Myocyte (in vitro differentiated cells): Measurements from ENCODE around the gene RTN4. TPM values are rescaled to one million over a fixed set of nuclear protein-coding genes. Genes with fewer than 3 reads are reported as not detected.
"Not testable (repeated sequence)": the region's sequence is repeated elsewhere in the genome, so short reads cannot be mapped to it uniquely, and the experiment has no call there.

ENCODE experiments used
- DNase-seq: peaks from one replicate; pipeline ENCODE4 v3.0.0-alpha.2; 2012; ENCODE audit warnings: low read depth
- polyA plus RNA-seq: library from polyadenylated mRNA; unstranded; fragments of >200 nt; gene quantifications from one replicate; pipeline ENCODE4 v1.2.1, GENCODE V29; 2012; ENCODE audit warnings: missing spikeins
- total RNA-seq: library from RNA; depleted of rRNA; stranded (reverse); fragments of >200 nt; gene quantifications from 2 replicates; pipeline ENCODE4 v1.2.3, GENCODE V29; 2014

The RTN4 gene, protein sequence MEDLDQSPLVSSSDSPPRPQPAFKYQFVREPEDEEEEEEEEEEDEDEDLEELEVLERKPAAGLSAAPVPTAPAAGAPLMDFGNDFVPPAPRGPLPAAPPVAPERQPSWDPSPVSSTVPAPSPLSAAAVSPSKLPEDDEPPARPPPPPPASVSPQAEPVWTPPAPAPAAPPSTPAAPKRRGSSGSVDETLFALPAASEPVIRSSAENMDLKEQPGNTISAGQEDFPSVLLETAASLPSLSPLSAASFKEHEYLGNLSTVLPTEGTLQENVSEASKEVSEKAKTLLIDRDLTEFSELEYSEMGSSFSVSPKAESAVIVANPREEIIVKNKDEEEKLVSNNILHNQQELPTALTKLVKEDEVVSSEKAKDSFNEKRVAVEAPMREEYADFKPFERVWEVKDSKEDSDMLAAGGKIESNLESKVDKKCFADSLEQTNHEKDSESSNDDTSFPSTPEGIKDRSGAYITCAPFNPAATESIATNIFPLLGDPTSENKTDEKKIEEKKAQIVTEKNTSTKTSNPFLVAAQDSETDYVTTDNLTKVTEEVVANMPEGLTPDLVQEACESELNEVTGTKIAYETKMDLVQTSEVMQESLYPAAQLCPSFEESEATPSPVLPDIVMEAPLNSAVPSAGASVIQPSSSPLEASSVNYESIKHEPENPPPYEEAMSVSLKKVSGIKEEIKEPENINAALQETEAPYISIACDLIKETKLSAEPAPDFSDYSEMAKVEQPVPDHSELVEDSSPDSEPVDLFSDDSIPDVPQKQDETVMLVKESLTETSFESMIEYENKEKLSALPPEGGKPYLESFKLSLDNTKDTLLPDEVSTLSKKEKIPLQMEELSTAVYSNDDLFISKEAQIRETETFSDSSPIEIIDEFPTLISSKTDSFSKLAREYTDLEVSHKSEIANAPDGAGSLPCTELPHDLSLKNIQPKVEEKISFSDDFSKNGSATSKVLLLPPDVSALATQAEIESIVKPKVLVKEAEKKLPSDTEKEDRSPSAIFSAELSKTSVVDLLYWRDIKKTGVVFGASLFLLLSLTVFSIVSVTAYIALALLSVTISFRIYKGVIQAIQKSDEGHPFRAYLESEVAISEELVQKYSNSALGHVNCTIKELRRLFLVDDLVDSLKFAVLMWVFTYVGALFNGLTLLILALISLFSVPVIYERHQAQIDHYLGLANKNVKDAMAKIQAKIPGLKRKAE
- total RNA-seq, result 808 and 1,025 TPM in 2 replicates
- polyA plus RNA-seq, result 845 TPM

GRCh38 chr2:55050100-55050994, at the start of gene RTN4:
RTN4 (minus strand) TSS chr2:55050451; CDS start chr2:55050300, 151 bp downstream.
- peak; percentile 100 for DNase-seq

DNA sequence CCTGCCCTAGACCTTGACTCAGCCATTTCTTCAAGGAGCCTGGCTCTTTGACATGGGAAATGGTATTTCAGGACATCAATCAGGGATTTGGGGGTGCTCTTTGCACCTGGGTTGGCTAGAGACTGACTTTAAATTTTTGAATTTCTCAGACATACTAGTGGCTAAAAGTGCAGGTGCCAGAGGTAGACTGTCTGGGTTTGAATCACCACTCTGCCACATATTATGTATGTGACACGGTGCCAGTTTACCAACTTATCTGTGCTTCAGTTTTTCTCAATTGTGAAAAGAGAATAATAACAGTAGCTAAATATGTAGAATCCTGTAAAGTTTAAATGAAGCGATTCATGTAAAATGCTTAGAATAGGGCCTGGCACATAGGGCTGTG, 49.2 kb upstream of the RTN4 start:
- no peak for DNase-seq

GRCh38 chr2:55097461-55098410, 47.5 kb upstream of the RTN4 start:
- DNase-seq, result no peak

- no peak for DNase-seq
Observed at GRCh38 chr2:55097082-55097460, 46.8 kb upstream of the RTN4 start.

DNA sequence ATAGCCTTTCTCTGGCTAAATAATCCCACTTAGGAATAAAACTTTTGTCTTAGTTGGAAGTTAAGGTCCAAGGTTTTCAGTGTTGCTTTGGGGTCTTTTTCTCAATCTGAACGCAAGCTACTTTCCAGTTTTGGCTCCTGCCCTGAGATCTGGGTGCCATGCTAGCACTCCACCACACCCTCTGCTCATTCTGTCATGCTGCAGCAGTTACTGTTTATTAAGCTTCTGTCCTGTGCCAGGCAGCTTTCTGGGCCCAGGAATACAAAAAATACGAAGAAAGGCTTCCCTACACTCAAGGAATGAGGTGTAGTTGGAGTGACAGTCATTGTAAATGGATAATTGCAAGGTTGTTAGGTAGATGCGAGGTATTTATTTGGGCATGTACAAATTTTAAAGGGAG, 46.3 kb upstream of the RTN4 start:
- no peak for DNase-seq

DNA sequence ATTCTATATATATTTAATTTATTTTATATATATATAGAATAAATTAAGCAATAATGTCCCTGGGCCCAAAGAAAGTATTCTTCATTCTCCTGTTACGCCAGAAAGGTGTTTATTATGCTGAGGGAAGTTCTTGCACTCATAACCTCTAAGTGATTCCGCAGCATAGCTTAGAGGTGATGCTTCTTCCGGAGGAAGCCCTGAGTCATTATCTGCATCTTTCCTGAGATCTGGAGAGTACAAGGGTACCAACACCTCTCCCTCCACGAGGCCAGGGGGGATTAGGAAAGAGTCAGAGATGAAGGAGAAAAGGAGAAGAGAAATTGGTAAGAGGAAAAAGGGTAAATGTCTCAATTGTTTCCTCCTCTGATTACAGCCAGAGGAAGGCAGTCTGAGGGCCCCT, 43.1 kb upstream of the RTN4 start:
- no peak for DNase-seq

- no peak for DNase-seq
Observed at GRCh38 chr2:55092439-55092838, 42.2 kb upstream of the RTN4 start.

DNA sequence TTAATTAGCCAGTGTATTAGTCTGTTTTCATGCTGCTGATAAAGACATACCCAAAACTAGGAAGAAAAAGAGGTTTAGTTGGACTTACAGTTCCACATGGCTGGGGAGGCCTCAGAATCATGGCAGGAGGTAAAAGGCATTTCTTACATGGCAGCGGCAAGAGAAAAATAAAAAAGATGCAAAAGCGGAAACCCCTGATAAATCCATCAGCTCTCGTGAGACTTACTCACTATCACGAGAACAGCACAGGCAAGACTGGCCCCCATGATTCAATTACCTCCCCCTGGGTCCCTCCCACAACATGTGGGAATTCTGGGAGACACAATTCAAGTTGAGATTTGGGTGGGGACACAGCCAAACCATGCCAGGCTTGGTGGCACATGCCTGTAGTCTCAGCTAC, 41.4 kb upstream of the RTN4 start:
- not testable (repeated sequence) for DNase-seq

DNA sequence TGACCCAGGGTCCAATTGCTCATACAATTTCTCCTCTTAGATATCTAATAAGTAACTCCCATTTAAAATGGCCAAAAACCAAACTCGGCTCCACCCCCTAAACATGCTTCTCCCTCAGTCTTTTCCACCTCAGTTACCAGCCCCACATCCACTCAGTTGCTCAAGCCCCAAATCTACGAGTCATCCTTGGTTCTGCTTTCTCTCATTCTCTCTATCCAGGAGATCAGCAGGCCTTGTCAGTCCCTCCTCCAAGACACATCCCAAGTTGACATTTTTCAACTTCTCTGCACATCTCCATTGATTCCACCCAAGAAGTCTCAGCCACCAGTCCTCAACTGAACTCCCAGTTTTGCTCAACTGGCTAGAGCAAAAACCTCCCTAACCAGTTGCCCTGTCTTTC, 40.5 kb upstream of the RTN4 start:
- no peak for DNase-seq

GRCh38 chr2:55089726-55090125, 39.5 kb upstream of the RTN4 start:
- DNase-seq, result peak; percentile 70

GRCh38 chr2:55088400-55088799, 38.1 kb upstream of the RTN4 start:
- DNase-seq, result no peak

- DNase-seq, result no peak
Observed at GRCh38 chr2:55087936-55088335, 37.7 kb upstream of the RTN4 start.

- DNase-seq, result no peak
Observed at GRCh38 chr2:55087501-55087900, 37.2 kb upstream of the RTN4 start.

- DNase-seq, result no peak
Observed at GRCh38 chr2:55085113-55086040, 35.1 kb upstream of the RTN4 start.

GRCh38 chr2:55084641-55085040, 34.4 kb upstream of the RTN4 start:
- DNase-seq, result no peak

- no peak for DNase-seq
Observed at GRCh38 chr2:55080204-55080738, 30.0 kb upstream of the RTN4 start.

GRCh38 chr2:55078956-55079355, 28.7 kb upstream of the RTN4 start:
- DNase-seq, result no peak

DNA sequence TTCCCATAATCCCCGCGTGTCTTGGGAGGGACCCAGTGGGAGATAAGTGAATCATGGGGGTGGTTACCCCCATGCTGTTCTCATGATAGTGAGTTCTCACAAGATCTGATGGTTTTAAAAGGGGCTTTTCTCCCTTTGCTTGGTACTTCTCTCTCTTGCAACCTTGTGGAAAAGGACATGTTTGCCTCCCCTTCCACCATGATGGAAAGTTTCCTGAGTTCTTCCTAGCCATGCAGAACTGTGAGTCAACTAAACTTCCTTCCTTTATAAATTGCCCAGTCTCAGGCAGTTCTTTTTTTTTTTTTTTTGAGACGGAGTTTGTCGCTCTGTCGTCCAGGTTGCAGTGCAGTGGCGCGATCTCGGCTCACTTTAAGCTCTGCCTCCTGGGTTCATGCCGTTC, 26.5 kb upstream of the RTN4 start:
- no peak for DNase-seq
